GOT3 (cell line): Measurements from ENCODE around the gene HS3ST6.
"Not testable (repeated sequence)": the region's sequence is repeated elsewhere in the genome, so short reads cannot be mapped to it uniquely, and the experiment has no call there.

ENCODE experiments used
- DNase-seq: peaks from one replicate; lab custom pipeline; 2025; ENCODE audit warnings: mixed read lengths; lab: John Stamatoyannopoulos, UW

HS3ST6 gene

GRCh38 chr16:1926271-1926670 lies 8.1 kb upstream of the HS3ST6 start:
- DNase-seq = no peak

- no peak for DNase-seq
Observed at GRCh38 chr16:1924095-1924494, 5.9 kb upstream of the HS3ST6 start.

- DNase-seq = no peak
Observed at GRCh38 chr16:1923299-1924034, 5.3 kb upstream of the HS3ST6 start.

- no peak for DNase-seq
Observed at GRCh38 chr16:1922357-1922756, 4.1 kb upstream of the HS3ST6 start.

- DNase-seq = no peak
Observed at GRCh38 chr16:1920727-1921171, 2.5 kb upstream of the HS3ST6 start.

GRCh38 chr16:1920122-1920521 lies 1.9 kb upstream of the HS3ST6 start:
- not testable (repeated sequence) for DNase-seq

- no peak for DNase-seq
Observed at GRCh38 chr16:1919327-1919998, 1.2 kb upstream of the HS3ST6 start.

GRCh38 chr16:1917665-1918350 lies 407 bp downstream of the HS3ST6 start:
- no peak for DNase-seq

- no peak for DNase-seq
Observed at GRCh38 chr16:1917056-1917664, 1.1 kb downstream of the HS3ST6 start.

- no peak for DNase-seq
Observed at GRCh38 chr16:1916640-1916990, 1.6 kb downstream of the HS3ST6 start.

GRCh38 chr16:1915732-1916639 lies 2.2 kb downstream of the HS3ST6 start:
- no peak for DNase-seq

- DNase-seq = no peak
Observed at GRCh38 chr16:1914988-1915387, 3.2 kb downstream of the HS3ST6 start.

GRCh38 chr16:1914084-1914608 lies 4.1 kb downstream of the HS3ST6 start:
- no peak for DNase-seq

GRCh38 chr16:1913327-1914083 lies 4.7 kb downstream of the HS3ST6 start:
- DNase-seq = no peak

- DNase-seq = no peak
Observed at GRCh38 chr16:1912215-1912543, 6.0 kb downstream of the HS3ST6 start.

GRCh38 chr16:1911467-1912214 lies 6.6 kb downstream of the HS3ST6 start:
- no peak for DNase-seq

- DNase-seq = no peak
Observed at GRCh38 chr16:1909561-1910231, 8.5 kb downstream of the HS3ST6 start.

GRCh38 chr16:1908983-1909382 lies 9.2 kb downstream of the HS3ST6 start:
- DNase-seq = no peak

- DNase-seq = no peak
Observed at GRCh38 chr16:1908184-1908583, 10.0 kb downstream of the HS3ST6 start.
